Stimulated activated CD8-positive, alpha-beta memory T cell treated with anti-CD3 and anti-CD28 coated beads, Interleukin-7, amount 100 ng/mL, for 1 hour (primary cell): ENCODE measurements around the gene GOSR1.
"Not testable (repeated sequence)": the region's sequence is repeated elsewhere in the genome, so short reads cannot be mapped to it uniquely, and the experiment has no call there.

Experiments
- DNase-seq, 2 donors: peaks; one replicate each; pipeline ENCODE4 v3.0.0-alpha.2; 2020; ENCODE audit warnings: low read depth in 2 of 2

The GOSR1 gene

GRCh38 chr17:30561766-30562165 lies 84.6 kb downstream of the GOSR1 start:
- DNase-seq = not testable (repeated sequence)

- not testable (repeated sequence) for DNase-seq
These were observed 86.1 kb downstream of the GOSR1 start for GRCh38 chr17:30563131-30563904.

- DNase-seq = not testable (repeated sequence)
These were observed 86.7 kb downstream of the GOSR1 start for GRCh38 chr17:30563905-30564390.

GRCh38 chr17:30564422-30565072 lies 87.3 kb downstream of the GOSR1 start:
- not testable (repeated sequence) for DNase-seq

- DNase-seq = no peak
These were observed 88.1 kb downstream of the GOSR1 start for GRCh38 chr17:30565073-30565935.

- not testable (repeated sequence) for DNase-seq
These were observed 88.9 kb downstream of the GOSR1 start for GRCh38 chr17:30566104-30566503.

- DNase-seq = not testable (repeated sequence)
These were observed 89.5 kb downstream of the GOSR1 start for GRCh38 chr17:30566516-30567225.

GRCh38 chr17:30567231-30568116 lies 90.3 kb downstream of the GOSR1 start:
- no peak for DNase-seq

GRCh38 chr17:30568117-30568430 lies 90.9 kb downstream of the GOSR1 start:
- DNase-seq = no peak

- not testable (repeated sequence) for DNase-seq
These were observed 92.4 kb downstream of the GOSR1 start for GRCh38 chr17:30569531-30570175.

- DNase-seq = no peak
These were observed 93.0 kb downstream of the GOSR1 start for GRCh38 chr17:30570191-30570590.

- no peak for DNase-seq
These were observed 93.5 kb downstream of the GOSR1 start for GRCh38 chr17:30570596-30571265.

GRCh38 chr17:30571404-30571803 lies 94.2 kb downstream of the GOSR1 start:
- DNase-seq = not testable (repeated sequence)

GRCh38 chr17:30571921-30572320 lies 94.7 kb downstream of the GOSR1 start:
- no peak for DNase-seq

GRCh38 chr17:30572651-30573554 lies 95.7 kb downstream of the GOSR1 start:
- DNase-seq = not testable (repeated sequence)

GRCh38 chr17:30573603-30574175 lies 96.5 kb downstream of the GOSR1 start:
- DNase-seq = no peak

GRCh38 chr17:30574309-30574708 lies 97.1 kb downstream of the GOSR1 start:
- DNase-seq = not testable (repeated sequence)

- DNase-seq = not testable (repeated sequence)
These were observed 97.6 kb downstream of the GOSR1 start for GRCh38 chr17:30574806-30575205.
